GM18505 (cell line): ENCODE measurements around the gene TTLL8.

Experiments
- ATAC-seq: cut with Tn5 transposase; IDR thresholded peaks from one replicate; pipeline ENCODE4 v1.9.1; 2021; ENCODE audit not compliant: unreplicated experiment
- POLR2A ChIP-seq: IDR thresholded peaks from 4 replicates; pipeline ENCODE4 v1.6.1; 2011; ENCODE audit warnings: borderline replicate concordance; ENCODE audit not compliant: insufficient read depth, insufficient read length; ENCODE audit errors: extremely low read depth

The TTLL8 gene

GRCh38 chr22:49969751-49970527 is 88.2 kb downstream of the TTLL8 start:
- no peak for TF ChIP-seq POLR2A
- ATAC-seq: no peak

GRCh38 chr22:49968831-49969661 is 89.1 kb downstream of the TTLL8 start:
- no peak for TF ChIP-seq POLR2A
- ATAC-seq: no peak
